ENCODE results near the gene FOXM1. TPM values are rescaled to one million over a fixed set of nuclear protein-coding genes. Genes with fewer than 3 reads are reported as not detected.

FOXM1 gene
- total and polyA plus RNA-seq, 2 donors from 2014 or later = 1.3 TPM

DNA sequence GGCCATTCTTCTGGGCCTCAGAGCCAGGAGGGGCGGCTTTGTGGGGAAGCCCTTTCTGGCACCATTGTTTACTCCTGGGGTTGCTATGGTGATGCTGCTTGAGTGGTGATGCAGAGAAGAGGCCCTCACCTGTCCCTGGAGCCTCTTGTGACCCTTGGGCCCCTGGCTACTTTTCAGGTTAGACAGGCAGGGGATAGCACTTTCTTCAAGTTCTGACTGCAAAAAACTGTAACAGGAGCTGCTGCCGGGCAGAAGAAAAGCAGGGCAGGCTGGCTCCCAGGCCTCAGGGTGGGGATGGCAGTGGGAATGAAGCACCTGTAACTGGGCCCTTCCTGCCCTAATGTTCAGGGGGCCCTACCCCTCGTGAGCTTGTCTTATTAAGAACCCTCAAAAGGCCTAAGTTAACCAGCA, 19.9 kb downstream of the FOXM1 start, which contains the start of gene TEX52:
TSS of gene TEX52 (minus strand) at position 19 of the 411 bp plus-strand sequence. CDS start at position 6, 13 bp downstream.
- DNase-seq (peak in 3 of 5 donors; percentile 75 to 79 (median 77)), FAIRE-seq (no peak)
- TF ChIP-seq, protein P1, sequence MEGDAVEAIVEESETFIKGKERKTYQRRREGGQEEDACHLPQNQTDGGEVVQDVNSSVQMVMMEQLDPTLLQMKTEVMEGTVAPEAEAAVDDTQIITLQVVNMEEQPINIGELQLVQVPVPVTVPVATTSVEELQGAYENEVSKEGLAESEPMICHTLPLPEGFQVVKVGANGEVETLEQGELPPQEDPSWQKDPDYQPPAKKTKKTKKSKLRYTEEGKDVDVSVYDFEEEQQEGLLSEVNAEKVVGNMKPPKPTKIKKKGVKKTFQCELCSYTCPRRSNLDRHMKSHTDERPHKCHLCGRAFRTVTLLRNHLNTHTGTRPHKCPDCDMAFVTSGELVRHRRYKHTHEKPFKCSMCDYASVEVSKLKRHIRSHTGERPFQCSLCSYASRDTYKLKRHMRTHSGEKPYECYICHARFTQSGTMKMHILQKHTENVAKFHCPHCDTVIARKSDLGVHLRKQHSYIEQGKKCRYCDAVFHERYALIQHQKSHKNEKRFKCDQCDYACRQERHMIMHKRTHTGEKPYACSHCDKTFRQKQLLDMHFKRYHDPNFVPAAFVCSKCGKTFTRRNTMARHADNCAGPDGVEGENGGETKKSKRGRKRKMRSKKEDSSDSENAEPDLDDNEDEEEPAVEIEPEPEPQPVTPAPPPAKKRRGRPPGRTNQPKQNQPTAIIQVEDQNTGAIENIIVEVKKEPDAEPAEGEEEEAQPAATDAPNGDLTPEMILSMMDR (IDR thresholded peaks at IDR 0.05; ENCODE audit: borderline replicate concordance, extremely low read depth, insufficient read depth) = no peak
- Histone ChIP-seq H3K27me3 (ENCODE audit: control insufficient read depth, insufficient read depth, low read length) (no peaks in the 10 kb centered on the region), H3K9me3 (ENCODE audit: control insufficient read depth in 2 of 3, insufficient read depth in 1 of 3, low read length in 3 of 3) (no peaks in the 10 kb centered on the region), H3K36me3 (ENCODE audit: control insufficient read depth in 2 of 3, insufficient read depth in 3 of 3, low read length in 3 of 3) (peaks cover 0 to 6% (median 0%) of the 10 kb centered on the region in 3 donors), H3K4me3 (ENCODE audit: low read length in 3 of 3) (no peak within 1 kb of the TSS), H3K9ac (ENCODE audit: low read length in 3 of 3) (no peak within 1 kb of the TSS), H3K27ac (ENCODE audit: low read depth in 2 of 2, low read length in 2 of 2) (no peak within 1 kb of the TSS), H3K4me1 (ENCODE audit: control insufficient read depth in 2 of 3, insufficient read depth in 2 of 3, low read depth in 1 of 3, low read length in 3 of 3) (no peaks in the 10 kb centered on the region)
- intact Hi-C loops (cut with DNase I) = loop anchor here (10.0 kb wide), 1 partner anchor 178 kb away; no protein-coding TSS in a partner anchor

DNA sequence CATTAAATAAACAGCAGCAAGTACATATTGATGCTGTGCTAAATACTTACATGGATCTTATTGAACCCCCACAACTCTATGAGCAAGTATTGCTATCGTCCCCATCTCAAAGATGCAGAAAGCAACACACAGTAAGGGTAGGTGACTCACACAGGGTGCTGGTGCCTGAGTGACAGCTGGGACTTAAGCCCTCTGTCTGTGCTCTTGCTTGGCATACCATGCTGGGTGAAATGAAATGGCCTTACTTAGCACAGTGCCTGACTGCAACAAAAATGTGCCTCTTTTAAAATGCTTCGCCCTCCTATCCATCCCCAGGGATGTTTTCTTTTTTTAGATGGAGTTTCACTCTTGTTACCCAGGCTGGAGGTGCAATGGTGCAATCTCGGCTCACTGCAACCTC, 20.9 kb downstream of the FOXM1 start:
- Histone ChIP-seq H3K4me3 (ENCODE audit: low read length in 3 of 3) (no peak overlapping the region), H3K9me3 (ENCODE audit: control insufficient read depth in 2 of 3, insufficient read depth in 1 of 3, low read length in 3 of 3) (no peaks in the 10 kb centered on the region), H3K9ac (ENCODE audit: low read length in 3 of 3) (no peak overlapping the region), H3K36me3 (ENCODE audit: control insufficient read depth in 2 of 3, insufficient read depth in 3 of 3, low read length in 3 of 3) (peaks cover 0 to 6% (median 0%) of the 10 kb centered on the region in 3 donors), H3K27me3 (ENCODE audit: control insufficient read depth, insufficient read depth, low read length) (no peaks in the 10 kb centered on the region), H3K4me1 (ENCODE audit: control insufficient read depth in 2 of 3, insufficient read depth in 2 of 3, low read depth in 1 of 3, low read length in 3 of 3) (no peaks in the 10 kb centered on the region), H3K27ac (ENCODE audit: low read depth in 2 of 2, low read length in 2 of 2) (no peak overlapping the region)
- intact Hi-C loops (cut with DNase I) = loop anchor here (10.0 kb wide), 1 partner anchor 179 kb away; no protein-coding TSS in a partner anchor
- FAIRE-seq = no peak
- TF ChIP-seq, protein P1 (IDR thresholded peaks at IDR 0.05; ENCODE audit: borderline replicate concordance, extremely low read depth, insufficient read depth) = no peak
- no peak for DNase-seq

DNA sequence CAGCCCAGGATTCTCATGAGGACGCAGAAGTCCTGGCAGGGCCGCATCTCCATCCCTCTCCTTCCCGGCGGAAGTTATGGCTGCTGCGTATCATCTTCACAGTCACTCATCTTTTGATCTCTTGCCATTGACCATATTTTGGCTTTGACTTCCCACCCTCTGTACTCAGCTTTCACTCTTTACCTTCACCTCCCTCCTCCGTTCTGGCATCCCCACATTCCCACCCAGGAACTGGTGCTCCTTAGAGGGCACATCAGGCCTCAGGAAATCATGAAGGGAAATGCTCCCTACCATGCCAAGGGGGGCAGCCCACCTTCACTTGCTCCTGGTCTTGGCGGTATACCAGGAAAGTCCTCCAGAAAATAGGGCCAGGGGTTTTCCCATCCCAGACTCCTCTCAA, 21.4 kb downstream of the FOXM1 start:
- Histone ChIP-seq H3K4me3 (ENCODE audit: low read length in 3 of 3) (no peak overlapping the region), H3K9me3 (ENCODE audit: control insufficient read depth in 2 of 3, insufficient read depth in 1 of 3, low read length in 3 of 3) (no peaks in the 10 kb centered on the region), H3K4me1 (ENCODE audit: control insufficient read depth in 2 of 3, insufficient read depth in 2 of 3, low read depth in 1 of 3, low read length in 3 of 3) (no peaks in the 10 kb centered on the region), H3K36me3 (ENCODE audit: control insufficient read depth in 2 of 3, insufficient read depth in 3 of 3, low read length in 3 of 3) (peaks cover 0 to 6% (median 0%) of the 10 kb centered on the region in 3 donors), H3K27ac (ENCODE audit: low read depth in 2 of 2, low read length in 2 of 2) (no peak overlapping the region), H3K27me3 (ENCODE audit: control insufficient read depth, insufficient read depth, low read length) (no peaks in the 10 kb centered on the region), H3K9ac (ENCODE audit: low read length in 3 of 3) (no peak overlapping the region)
- TF ChIP-seq, protein P1 (IDR thresholded peaks at IDR 0.05; ENCODE audit: borderline replicate concordance, extremely low read depth, insufficient read depth) = no peak
- DNase-seq = no peak
- intact Hi-C loops (cut with DNase I) = loop anchor here (10.0 kb wide), 1 partner anchor 179 kb away; no protein-coding TSS in a partner anchor
- FAIRE-seq = no peak
